Endothelial cell of umbilical vein (primary cell): Measurements from ENCODE around the gene ZNF282. TPM values are rescaled to one million over a fixed set of nuclear protein-coding genes. Genes with fewer than 3 reads are reported as not detected.

Source experiments
- BruUV-seq: library from RNA; stranded (reverse); fragments of 400-500 nt; replicated peaks from 2 replicates; lab custom pipeline; 2021; lab: Mats Ljungman, UMichigan
- CTCF ChIA-PET: fragments of 300-600, 350-600 bp; sonication (Branson Sonifier 250); formaldehyde crosslinking; loops from one replicate; lab custom pipeline; 2021; ENCODE audit warnings: antibody characterized with exemption, inconsistent platforms; lab: Charles Lee
- POLR2A ChIA-PET: fragments of 300-600, 350-600 bp; sonication (Branson Sonifier 250); formaldehyde crosslinking; loops from one replicate; lab custom pipeline; 2021; ENCODE audit warnings: antibody characterized with exemption, inconsistent platforms; lab: Charles Lee
- DNase-seq: peaks from one replicate; pipeline ENCODE4 v3.0.0-alpha.2; 2011; ENCODE audit warnings: low read depth, low spot score
- FAIRE-seq: peaks from 2 replicates; lab custom pipeline; 2011; peaks lifted over from hg19 to GRCh38; lab: Jason Lieb, UNC
- H2AFZ ChIP-seq: 2 replicates; pipeline ENCODE4 v1.6.0; 2012; ENCODE audit warnings: low read depth, low read length, control low read depth, inconsistent platforms
- H3K27ac ChIP-seq: 2 replicates; pipeline ENCODE4 v1.5.1; 2011; ENCODE audit warnings: low read depth, mild to moderate bottlenecking, control low read depth, low read length, moderate library complexity; ENCODE audit not compliant: insufficient read depth
- H3K27me3 ChIP-seq, 2 experiments: 2 replicates each; pipeline versions ENCODE4 v1.6.0 to v1.6.1; 2011; ENCODE audit warnings: low read length in 2 of 2, mixed read lengths in 1 of 2; ENCODE audit not compliant: control insufficient read depth in 2 of 2, insufficient read depth in 2 of 2
- H3K36me3 ChIP-seq, 2 experiments: 2 replicates in 1 of 2; 3 replicates in 1 of 2; pipeline ENCODE4 v1.5.1; 2011; ENCODE audit warnings: low read length in 2 of 2, mild to moderate bottlenecking in 1 of 2, moderate library complexity in 1 of 2; ENCODE audit not compliant: control insufficient read depth in 2 of 2, insufficient read depth in 2 of 2; ENCODE audit errors: extremely low read depth in 1 of 2
- H3K4me1 ChIP-seq: 3 replicates; pipeline ENCODE4 v1.5.1; 2011; ENCODE audit warnings: mild to moderate bottlenecking, low read length; ENCODE audit not compliant: control insufficient read depth, insufficient read depth; ENCODE audit errors: extremely low read depth
- H3K4me2 ChIP-seq: 2 replicates; pipeline ENCODE4 v1.6.1; 2011; ENCODE audit warnings: low read length, control low read depth, mixed read lengths; ENCODE audit not compliant: insufficient read depth
- H3K4me3 ChIP-seq, 3 experiments: fragments of 200-600 bp in 1 of 3; sonication (generic), shearing (Covaris generic) in 1 of 3; replicated peaks in 1 of 3; 2 replicates each; pipeline ENCODE4 v1.5.1; 2011 to 2016; ENCODE audit warnings: control low read depth in 3 of 3, low read length in 3 of 3, mild to moderate bottlenecking in 2 of 3, inconsistent platforms in 1 of 3, low read depth in 1 of 3, moderate library complexity in 1 of 3; ENCODE audit not compliant: insufficient read depth in 1 of 3
- H3K79me2 ChIP-seq: 2 replicates; pipeline ENCODE4 v1.6.0; 2012; ENCODE audit warnings: low read length, inconsistent platforms; ENCODE audit not compliant: control insufficient read depth, insufficient read depth
- H3K9ac ChIP-seq: replicated peaks from 2 replicates; pipeline ENCODE3; 2011; ENCODE audit warnings: low read length, control low read depth; ENCODE audit not compliant: insufficient read depth; ENCODE audit errors: extremely low read depth
- H3K9me1 ChIP-seq: replicated peaks from 3 replicates; pipeline ENCODE4 v1.6.0; 2011; ENCODE audit warnings: mild to moderate bottlenecking, low read length; ENCODE audit not compliant: control insufficient read depth, insufficient read depth; ENCODE audit errors: extremely low read depth
- H3K9me3 ChIP-seq: replicated peaks from 2 replicates; pipeline ENCODE4 v1.5.1; 2012; ENCODE audit warnings: low read length, inconsistent platforms; ENCODE audit not compliant: control insufficient read depth, insufficient read depth
- H4K20me1 ChIP-seq: replicated peaks from 2 replicates; pipeline ENCODE3; 2011; ENCODE audit warnings: mild to moderate bottlenecking, low read length; ENCODE audit not compliant: control insufficient read depth, insufficient read depth; ENCODE audit errors: extremely low read depth
- CTCF ChIP-seq, 2 donors: IDR thresholded peaks; 1 replicate in 1 of 2; 2 replicates in 1 of 2; pipeline ENCODE4 v1.5.1; 2011; ENCODE audit warnings: low read length in 2 of 2, mild to moderate bottlenecking in 2 of 2, moderate library complexity in 2 of 2, control low read depth in 1 of 2, inconsistent platforms in 1 of 2, low read depth in 1 of 2; ENCODE audit not compliant: insufficient read depth in 1 of 2; ENCODE audit errors: extremely low read depth in 1 of 2
- EZH2 ChIP-seq: IDR thresholded peaks from 2 replicates; pipeline ENCODE4 v1.6.1; 2012; ENCODE audit warnings: borderline replicate concordance, low read depth, mild to moderate bottlenecking, moderate library complexity, low read length, inconsistent platforms; ENCODE audit not compliant: severe bottlenecking
- FOS ChIP-seq: IDR thresholded peaks from 2 replicates; pipeline ENCODE4 v1.6.1; 2011; ENCODE audit warnings: mild to moderate bottlenecking, low read length, moderate library complexity, borderline replicate concordance; ENCODE audit not compliant: insufficient read depth
- GATA2 ChIP-seq: IDR thresholded peaks from 2 replicates; pipeline ENCODE4 v1.7.0; 2011; ENCODE audit warnings: low read depth, mild to moderate bottlenecking, moderate library complexity, mixed read lengths, low read length; ENCODE audit not compliant: insufficient read length, insufficient read depth
- JUN ChIP-seq: IDR thresholded peaks from 2 replicates; pipeline ENCODE4 v1.6.1; 2011; ENCODE audit warnings: borderline replicate concordance, low read depth; ENCODE audit not compliant: insufficient read length, insufficient read depth
- MAX ChIP-seq: IDR thresholded peaks from 2 replicates; pipeline ENCODE4 v1.6.1; 2011; ENCODE audit not compliant: insufficient read depth, insufficient read length
- MYC ChIP-seq: IDR thresholded peaks from one replicate; pipeline ENCODE4 v1.6.1; 2011; ENCODE audit warnings: mild to moderate bottlenecking, low read depth, low read length
- POLR2A ChIP-seq: IDR thresholded peaks from 2 replicates; pipeline ENCODE4 v1.6.1; 2012; ENCODE audit warnings: low read depth, mild to moderate bottlenecking, control low read depth, low read length
- POLR2AphosphoS5 ChIP-seq: IDR thresholded peaks from 2 replicates; pipeline ENCODE4 v1.6.1; 2012; ENCODE audit warnings: low read depth, mild to moderate bottlenecking, control low read depth, low read length, moderate library complexity; ENCODE audit not compliant: insufficient read depth
- dilution Hi-C: fragments of 300-500 bp; cut with MboI; formaldehyde crosslinking; loops from one replicate; pipeline ENCODE4 v1.15.0; 2019; ENCODE audit warnings: low sequenced_read_pairs; ENCODE audit not compliant: extremely low pct_ligation_motif_present
- intact Hi-C: fragments of 100-400 bp; cut with micrococcal nuclease; formaldehyde crosslinking; loops from one replicate; pipeline ENCODE4 v1.10.0; 2022
- polyA plus RNA-seq, 4 experiments: library from polyadenylated mRNA; depleted of rRNA in 3 of 4; stranded (reverse) in 3 of 4; unstranded in 1 of 4; fragments of >200 nt; gene quantifications; 2 replicates each; pipeline versions ENCODE4 v1.2.1 to v1.2.3, GENCODE V29; 2011 to 2012; ENCODE audit warnings: missing spikeins in 1 of 4
- total RNA-seq: library from RNA; stranded (reverse); gene quantifications from 2 replicates; pipeline ENCODE4 v1.2.3, GENCODE V29; 2021

The ZNF282 gene
- total and polyA plus RNA-seq, 2 donors (not counting 3 experiments of a cell fraction or from before 2014, with no cell fraction given) = 20.0 to 34.4 TPM

GRCh38 chr7:149220534-149220933 lies 25.2 kb downstream of the ZNF282 start:
- dilution Hi-C loops (no loop called here), intact Hi-C loops (no loop called here)
- Histone ChIP-seq H3K4me3 (no peak overlapping the region), H3K4me1 (no peaks in the 10 kb centered on the region), H3K27ac (no peak overlapping the region), H3K9me3 (no peaks in the 10 kb centered on the region), H3K9ac (no peak overlapping the region), H4K20me1 (no peaks in the 10 kb centered on the region), H3K36me3 (peaks cover 6 to 26% of the 10 kb centered on the region in 2 experiments), H2AFZ (no peak overlapping the region), H3K4me2 (no peak overlapping the region), H3K9me1 (no peaks in the 10 kb centered on the region), H3K79me2 (no peaks in the 10 kb centered on the region), H3K27me3 (no peaks in the 10 kb centered on the region)
- FAIRE-seq (no peak), DNase-seq (no peak)
- TF ChIP-seq MYC (no peak), GATA2 (no peak), POLR2AphosphoS5 (no peak), CTCF (IDR thresholded peaks at IDR 0.05; ENCODE audit: extremely low read depth in 1 of 2, insufficient read depth in 1 of 2, low read depth in 1 of 2, low read length in 2 of 2) (no peak), FOS (no peak), POLR2A (no peak), JUN (no peak), EZH2 (no peak), MAX (no peak)
- ChIA-PET POLR2A (no interaction called here), CTCF (no interaction called here)
- no TSS peak for BruUV-seq
